Tibial nerve (tissue), 4 donors: ENCODE measurements around the gene FLRT1. TPM values are rescaled to one million over a fixed set of nuclear protein-coding genes. Genes with fewer than 3 reads are reported as not detected.
A peak's percentile ranks its signal among the peaks of the same experiment; 100 is the strongest.

Experiments used
- DNase-seq, 2 donors: peaks; one replicate each; pipeline ENCODE4 v3.0.0-alpha.2; 2019; ENCODE audit warnings: low spot score in 2 of 2
- H3K27ac ChIP-seq, 4 donors: fragments of 200-600 bp; sonication (generic) in 3 of 4; one replicate each; pipeline ENCODE4 v1.5.1; 2017 to 2019; ENCODE audit warnings: mild to moderate bottlenecking in 1 of 4
- H3K27me3 ChIP-seq, 2 donors: fragments of 200-600 bp; sonication (generic) in 1 of 2; one replicate each; pipeline versions ENCODE4 v1.5.1 to v1.6.0; 2017 to 2019
- H3K36me3 ChIP-seq, 3 donors: fragments of 200-600 bp; sonication (generic); one replicate each; pipeline ENCODE4 v1.5.1; 2018 to 2019
- H3K4me1 ChIP-seq, 4 donors: fragments of 200-600 bp; sonication (generic) in 3 of 4; one replicate each; pipeline ENCODE4 v1.5.1; 2017 to 2019
- H3K4me3 ChIP-seq, 4 donors: fragments of 200-600 bp; sonication (generic) in 3 of 4; one replicate each; pipeline ENCODE4 v1.5.1; 2017 to 2019; ENCODE audit warnings: mild to moderate bottlenecking in 1 of 4, moderate library complexity in 1 of 4
- H3K9me3 ChIP-seq, 4 donors: fragments of 200-600 bp; sonication (generic) in 3 of 4; one replicate each; pipeline ENCODE4 v1.5.1; 2017 to 2019
- EP300 ChIP-seq, 2 donors: sonication (generic); formaldehyde crosslinking; IDR thresholded peaks; one replicate each; pipeline ENCODE4 v1.6.1; 2017; ENCODE audit warnings: antibody characterized with exemption in 2 of 2, mild to moderate bottlenecking in 1 of 2
- POLR2A ChIP-seq, 2 donors: fragments of 450-650 bp; IDR thresholded peaks; one replicate each; pipeline ENCODE4 v1.6.1; 2017; ENCODE audit warnings: antibody characterized with exemption in 2 of 2, mild to moderate bottlenecking in 2 of 2, moderate library complexity in 2 of 2
- WGBS, 2 donors: methylation state at CpG; one replicate each; pipeline ENCODE4 v1.1.5; 2018; 5-methylcytosine and 5-hydroxymethylcytosine counted together
- total RNA-seq, 4 donors: library from RNA; depleted of rRNA; stranded (reverse); fragments of >200 nt; gene quantifications; one replicate each; pipeline ENCODE4 v1.1.0, GENCODE V29; 2016
- TF ChIP-seq, protein P1 (sequence below), 5 experiments: fragments of 200-600 bp in 3 of 5; fragments of 450-650 bp in 2 of 5; sonication (generic) in 3 of 5; IDR thresholded peaks; one replicate each; pipeline ENCODE4 v1.5.1; 2016 to 2019; ENCODE audit warnings: antibody characterized with exemption in 5 of 5, mild to moderate bottlenecking in 3 of 5, moderate library complexity in 2 of 5

The FLRT1 gene
- total RNA-seq, 4 donors from 2014 or later = 0.39 to 2.1 (median 0.52) TPM

DNA sequence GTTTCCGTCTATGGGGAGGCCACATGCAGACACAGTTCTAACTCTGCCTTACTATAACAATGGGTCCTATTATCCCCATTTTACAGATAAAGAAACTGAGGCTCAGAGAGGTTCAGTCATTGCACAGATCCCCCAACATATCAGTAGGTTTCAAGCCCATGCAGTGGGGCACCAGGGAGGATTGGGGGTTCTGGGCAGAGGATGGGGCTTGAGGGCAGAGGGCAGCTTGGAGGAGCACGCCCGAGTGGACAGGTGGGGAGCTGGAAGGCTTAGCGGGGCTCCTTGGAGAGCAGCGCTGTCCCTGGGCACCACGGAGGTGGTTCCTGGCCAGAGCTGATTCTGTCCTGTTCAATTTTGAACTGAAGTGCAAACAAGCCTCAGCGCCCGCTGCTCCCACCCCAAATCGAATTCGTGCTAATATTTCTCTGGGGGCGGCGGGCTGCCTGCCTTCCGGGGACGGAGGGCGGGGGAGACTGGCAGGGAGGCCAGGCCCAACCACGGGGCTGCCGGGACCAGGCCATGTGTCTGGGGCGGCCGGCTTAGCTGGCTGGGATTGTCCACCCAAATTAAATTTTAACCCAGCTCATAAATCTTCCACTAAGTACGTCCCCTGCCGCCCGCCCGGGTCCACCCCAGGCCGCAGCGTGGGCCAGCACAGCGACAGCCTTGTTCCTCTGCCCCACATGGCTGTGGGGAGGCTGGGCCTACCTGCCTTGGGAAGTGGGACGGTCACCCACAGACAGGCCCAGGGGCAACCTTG lies 49.4 kb downstream of the FLRT1 start:
- Histone ChIP-seq H3K27ac (peak overlapping the region in 3 of 4 donors; percentile 34 to 83 (median 61)), H3K4me3 (no peak overlapping the region), H3K27me3 (no peaks in the 10 kb centered on the region), H3K9me3 (no peaks in the 10 kb centered on the region), H3K4me1 (peaks cover 0 to 66% (median 17%) of the 10 kb centered on the region in 4 donors), H3K36me3 (no peaks in the 10 kb centered on the region)
- 68 to 70% methylated on average over 24 to 26 of the region's 27 CpGs for whole genome bisulfite sequencing, 2 donors
- DNase-seq = no peak
- TF ChIP-seq, protein P1, sequence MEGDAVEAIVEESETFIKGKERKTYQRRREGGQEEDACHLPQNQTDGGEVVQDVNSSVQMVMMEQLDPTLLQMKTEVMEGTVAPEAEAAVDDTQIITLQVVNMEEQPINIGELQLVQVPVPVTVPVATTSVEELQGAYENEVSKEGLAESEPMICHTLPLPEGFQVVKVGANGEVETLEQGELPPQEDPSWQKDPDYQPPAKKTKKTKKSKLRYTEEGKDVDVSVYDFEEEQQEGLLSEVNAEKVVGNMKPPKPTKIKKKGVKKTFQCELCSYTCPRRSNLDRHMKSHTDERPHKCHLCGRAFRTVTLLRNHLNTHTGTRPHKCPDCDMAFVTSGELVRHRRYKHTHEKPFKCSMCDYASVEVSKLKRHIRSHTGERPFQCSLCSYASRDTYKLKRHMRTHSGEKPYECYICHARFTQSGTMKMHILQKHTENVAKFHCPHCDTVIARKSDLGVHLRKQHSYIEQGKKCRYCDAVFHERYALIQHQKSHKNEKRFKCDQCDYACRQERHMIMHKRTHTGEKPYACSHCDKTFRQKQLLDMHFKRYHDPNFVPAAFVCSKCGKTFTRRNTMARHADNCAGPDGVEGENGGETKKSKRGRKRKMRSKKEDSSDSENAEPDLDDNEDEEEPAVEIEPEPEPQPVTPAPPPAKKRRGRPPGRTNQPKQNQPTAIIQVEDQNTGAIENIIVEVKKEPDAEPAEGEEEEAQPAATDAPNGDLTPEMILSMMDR (IDR thresholded peaks at IDR 0.05) = no peak
- TF ChIP-seq POLR2A (IDR thresholded peaks at IDR 0.05) (no peak), EP300 (IDR thresholded peaks at IDR 0.05) (no peak)

Other genes starting within 250 kb of the FLRT1 start
- gene SPINDOC, start 222.5 kb upstream of the FLRT1 start, total RNA-seq = 10 to 100 TPM in 2 of 4 donors, 1 to 10 TPM in 2; 5.5 to 14.7 (median 10.0) TPM
- gene MARK2, start 196.8 kb upstream of the FLRT1 start, total RNA-seq = 10 to 100 TPM; 22.1 to 32.1 (median 23.6) TPM
- gene RCOR2, start 118.8 kb upstream of the FLRT1 start, total RNA-seq = 1 to 10 TPM in 1 of 4 donors, under 1 TPM in 1, not detected in 2; 0.22 to 1.6 TPM
- 10 to 100 TPM in 1 of 4 donors, 1 to 10 TPM in 3; 4.9 to 13.5 (median 5.6) TPM for gene NAA40, start 96.9 kb upstream of the FLRT1 start, total RNA-seq
- gene COX8A, start 61.3 kb upstream of the FLRT1 start, total RNA-seq = 100 to 1,000 TPM; 337 to 421 (median 383) TPM
- 10 to 100 TPM; 35.0 to 86.7 (median 50.4) TPM for gene OTUB1, start 49.5 kb upstream of the FLRT1 start, total RNA-seq
- gene MACROD1, start 130.2 kb downstream of the FLRT1 start, total RNA-seq = 10 to 100 TPM; 30.6 to 45.0 (median 35.0) TPM
- 100 to 1,000 TPM in 1 of 4 donors, 10 to 100 TPM in 3; 53.3 to 109 (median 79.8) TPM for gene STIP1, start 150.2 kb downstream of the FLRT1 start, total RNA-seq
- gene FERMT3, start 170.8 kb downstream of the FLRT1 start, total RNA-seq = 10 to 100 TPM; 17.2 to 83.1 (median 29.6) TPM
- 10 to 100 TPM; 64.9 to 74.7 (median 68.7) TPM for gene TRPT1, start 190.3 kb downstream of the FLRT1 start, total RNA-seq
- 10 to 100 TPM; 33.0 to 83.7 (median 60.2) TPM for gene NUDT22, start 190.3 kb downstream of the FLRT1 start, total RNA-seq
- 10 to 100 TPM; 20.1 to 42.0 (median 25.8) TPM for gene DNAJC4, start 194.6 kb downstream of the FLRT1 start, total RNA-seq
- 100 to 1,000 TPM in 2 of 4 donors, 10 to 100 TPM in 2; 84.3 to 129 (median 109) TPM for gene VEGFB, start 198.7 kb downstream of the FLRT1 start, total RNA-seq
- 100 to 1,000 TPM in 1 of 4 donors, 10 to 100 TPM in 3; 38.2 to 101 (median 57.8) TPM for gene FKBP2, start 205.2 kb downstream of the FLRT1 start, total RNA-seq
- gene PPP1R14B, start 211.0 kb downstream of the FLRT1 start, total RNA-seq = 100 to 1,000 TPM in 1 of 4 donors, 10 to 100 TPM in 3; 79.7 to 187 (median 91.4) TPM
- gene PLCB3, start 215.6 kb downstream of the FLRT1 start, total RNA-seq = 10 to 100 TPM; 18.0 to 44.4 (median 27.1) TPM
- gene BAD, start 248.7 kb downstream of the FLRT1 start, total RNA-seq = 100 to 1,000 TPM; 110 to 143 (median 124) TPM
- gene GPR137, start 249.9 kb downstream of the FLRT1 start, total RNA-seq = 10 to 100 TPM; 12.5 to 25.7 (median 20.0) TPM